Measurements from ENCODE around the gene GADD45A. TPM values are rescaled to one million over a fixed set of nuclear protein-coding genes. Genes with fewer than 3 reads are reported as not detected.

Gene GADD45A
- total and polyA plus RNA-seq, 7 donors: 16.9 to 60.8 (median 23.6) TPM

DNA sequence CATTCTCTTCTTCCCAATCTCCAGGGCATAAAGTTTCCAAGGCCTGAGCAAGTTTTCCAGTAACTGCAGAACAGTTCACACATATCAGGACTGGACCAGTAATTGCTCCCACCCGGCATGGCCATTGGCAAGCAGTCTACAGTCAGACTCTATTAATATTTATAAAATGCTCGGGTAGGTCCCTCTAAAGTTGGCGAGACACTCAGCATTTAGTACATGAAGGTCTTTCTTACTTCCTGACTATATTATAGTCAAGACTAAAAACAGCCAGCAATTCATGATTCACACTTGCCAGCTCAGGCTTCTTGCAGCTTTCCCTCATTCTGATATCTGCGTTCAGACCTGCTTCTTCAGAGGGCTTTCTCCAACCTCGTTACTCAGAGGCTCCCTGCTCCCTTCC is 25.4 kb downstream of the GADD45A start:
- intact Hi-C loops (cut with DNase I): no loop called here
- H3K36me3 ChIP-seq: peaks cover 0 to 4% (median 0%) of the 10 kb centered on the region in 4 donors
- no peaks in the 10 kb centered on the region for H3K27me3 ChIP-seq
- peaks cover 0 to 44% (median 33%) of the 10 kb centered on the region in 4 donors for H3K4me1 ChIP-seq
- TF ChIP-seq POLR2AphosphoS5 (IDR thresholded peaks at IDR 0.05): no peak
- H3K9me3 ChIP-seq: no peaks in the 10 kb centered on the region
- H3K27ac ChIP-seq: no peak overlapping the region
- DNase-seq: no peak
- no peak overlapping the region for H3K4me3 ChIP-seq
- WGBS, 2 donors: 47 to 70% methylated on average over 5 of the region's 5 CpGs

- intact Hi-C loops (cut with DNase I): no loop called here
- WGBS, 2 donors: 14 to 56% methylated on average over 7 of the region's 7 CpGs
- H3K27ac ChIP-seq: no peak overlapping the region
These were observed 26.3 kb downstream of the GADD45A start for GRCh38 chr1:67711158-67711854.

DNA sequence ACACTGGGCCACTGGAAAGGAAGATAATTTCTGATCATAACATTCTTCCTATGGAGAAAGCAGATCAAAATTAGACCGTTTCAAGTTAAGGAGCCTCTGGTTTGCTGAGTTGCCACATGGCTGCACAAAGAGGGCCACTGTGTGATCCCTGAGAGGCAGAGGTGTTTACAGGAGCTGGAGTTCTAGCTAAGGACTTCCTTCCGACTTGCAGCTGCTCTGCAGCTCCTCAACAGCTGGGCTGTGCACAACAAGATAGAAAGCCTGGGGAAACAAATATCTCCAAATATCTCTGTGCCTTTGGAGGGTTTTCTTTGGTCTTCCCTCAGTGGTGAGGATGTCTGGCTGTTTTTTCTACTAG is 26.8 kb downstream of the GADD45A start:
- no peak for DNase-seq
- 6 to 17% methylated on average over 2 of the region's 2 CpGs for WGBS, 2 donors
- Histone ChIP-seq H3K4me3 (no peak overlapping the region), H3K36me3 (no peaks in the 10 kb centered on the region), H3K9me3 (no peaks in the 10 kb centered on the region), H3K4me1 (peaks cover 0 to 38% (median 29%) of the 10 kb centered on the region in 4 donors), H3K27ac (no peak overlapping the region), H3K27me3 (no peaks in the 10 kb centered on the region)
- TF ChIP-seq, protein P1, sequence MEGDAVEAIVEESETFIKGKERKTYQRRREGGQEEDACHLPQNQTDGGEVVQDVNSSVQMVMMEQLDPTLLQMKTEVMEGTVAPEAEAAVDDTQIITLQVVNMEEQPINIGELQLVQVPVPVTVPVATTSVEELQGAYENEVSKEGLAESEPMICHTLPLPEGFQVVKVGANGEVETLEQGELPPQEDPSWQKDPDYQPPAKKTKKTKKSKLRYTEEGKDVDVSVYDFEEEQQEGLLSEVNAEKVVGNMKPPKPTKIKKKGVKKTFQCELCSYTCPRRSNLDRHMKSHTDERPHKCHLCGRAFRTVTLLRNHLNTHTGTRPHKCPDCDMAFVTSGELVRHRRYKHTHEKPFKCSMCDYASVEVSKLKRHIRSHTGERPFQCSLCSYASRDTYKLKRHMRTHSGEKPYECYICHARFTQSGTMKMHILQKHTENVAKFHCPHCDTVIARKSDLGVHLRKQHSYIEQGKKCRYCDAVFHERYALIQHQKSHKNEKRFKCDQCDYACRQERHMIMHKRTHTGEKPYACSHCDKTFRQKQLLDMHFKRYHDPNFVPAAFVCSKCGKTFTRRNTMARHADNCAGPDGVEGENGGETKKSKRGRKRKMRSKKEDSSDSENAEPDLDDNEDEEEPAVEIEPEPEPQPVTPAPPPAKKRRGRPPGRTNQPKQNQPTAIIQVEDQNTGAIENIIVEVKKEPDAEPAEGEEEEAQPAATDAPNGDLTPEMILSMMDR (IDR thresholded peaks at IDR 0.05): no peak
- no peak for TF ChIP-seq POLR2AphosphoS5 (IDR thresholded peaks at IDR 0.05)
- TF ChIP-seq POLR2A (IDR thresholded peaks at IDR 0.05): no peak
- TF ChIP-seq EP300 (IDR thresholded peaks at IDR 0.05): no peak
- intact Hi-C loops (cut with DNase I): no loop called here

More at GRCh38 chr1:67711158-67711854, 26.3 kb downstream of the GADD45A start:
- TF ChIP-seq POLR2A (IDR thresholded peaks at IDR 0.05) (no peak), EP300 (IDR thresholded peaks at IDR 0.05) (no peak), POLR2AphosphoS5 (IDR thresholded peaks at IDR 0.05) (no peak)
- peaks cover 0 to 39% (median 29%) of the 10 kb centered on the region in 4 donors for H3K4me1 ChIP-seq
- no peak overlapping the region for H3K4me3 ChIP-seq
- H3K36me3 ChIP-seq: no peaks in the 10 kb centered on the region
- H3K9me3 ChIP-seq: no peaks in the 10 kb centered on the region
- no peak for DNase-seq
- no peaks in the 10 kb centered on the region for H3K27me3 ChIP-seq

DNA sequence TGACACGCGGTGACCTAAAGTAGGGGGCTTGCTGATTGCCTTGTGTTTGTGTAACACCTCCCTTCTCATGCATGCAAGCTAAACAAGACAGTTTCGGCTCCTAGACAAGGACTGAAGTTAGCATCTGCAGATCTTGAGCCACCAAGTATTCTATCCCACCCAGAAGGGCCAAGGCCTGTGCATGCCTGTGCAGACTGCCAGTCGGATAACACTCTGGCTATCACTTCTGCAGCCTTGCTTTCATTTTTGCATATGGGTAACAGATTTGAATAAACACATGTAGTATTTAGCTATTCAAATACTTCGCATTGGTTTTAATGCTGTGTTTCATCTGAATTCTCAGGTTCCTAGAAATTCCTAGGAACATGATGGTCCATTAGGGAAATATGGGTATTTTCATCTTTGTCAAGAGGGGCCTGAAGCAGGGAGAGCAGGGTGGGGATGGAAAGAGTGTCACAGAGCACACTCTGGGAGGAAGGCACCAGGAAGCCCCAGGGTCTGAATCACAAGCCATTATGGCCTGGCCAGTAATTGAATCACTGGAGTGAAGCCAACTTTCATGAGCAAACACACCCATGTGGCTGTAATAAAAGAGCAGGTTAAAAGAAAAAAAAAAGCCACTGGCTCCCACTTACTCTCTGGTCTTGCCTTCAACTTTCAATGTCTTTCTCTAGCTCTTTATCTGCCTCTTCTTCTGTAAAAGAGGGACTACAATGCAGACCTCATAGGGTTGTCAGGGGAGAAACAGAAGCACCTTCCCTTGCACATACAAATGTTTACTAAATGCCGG is 28.3 kb downstream of the GADD45A start:
- peak overlapping the region in 1 of 4 donors; percentile 31 for H3K27ac ChIP-seq
- intact Hi-C loops (cut with DNase I): no loop called here
- 36 to 73% methylated on average over 6 of the region's 6 CpGs for WGBS, 2 donors
- H3K9me3 ChIP-seq: no peaks in the 10 kb centered on the region
- peaks cover 0 to 35% (median 25%) of the 10 kb centered on the region in 4 donors for H3K4me1 ChIP-seq
- TF ChIP-seq POLR2A (IDR thresholded peaks at IDR 0.05): no peak
- TF ChIP-seq, protein P1 (IDR thresholded peaks at IDR 0.05): no peak
- TF ChIP-seq POLR2AphosphoS5 (IDR thresholded peaks at IDR 0.05): no peak
- TF ChIP-seq EP300 (IDR thresholded peaks at IDR 0.05): no peak
- no peak for DNase-seq
- no peak overlapping the region for H3K4me3 ChIP-seq
- H3K27me3 ChIP-seq: no peaks in the 10 kb centered on the region
- no peaks in the 10 kb centered on the region for H3K36me3 ChIP-seq

- H3K4me3 ChIP-seq: no peak overlapping the region
- H3K27me3 ChIP-seq: no peaks in the 10 kb centered on the region
- H3K36me3 ChIP-seq: no peaks in the 10 kb centered on the region
- WGBS, 2 donors: 91 to 94% methylated on average over 2 of the region's 2 CpGs
- intact Hi-C loops (cut with DNase I): no loop called here
- H3K4me1 ChIP-seq: peaks cover 0 to 29% (median 22%) of the 10 kb centered on the region in 4 donors
- no peak overlapping the region for H3K27ac ChIP-seq
- no peaks in the 10 kb centered on the region for H3K9me3 ChIP-seq
- no peak for DNase-seq
- TF ChIP-seq POLR2AphosphoS5 (IDR thresholded peaks at IDR 0.05) (no peak), POLR2A (IDR thresholded peaks at IDR 0.05) (no peak), EP300 (IDR thresholded peaks at IDR 0.05) (no peak)
- TF ChIP-seq, protein P1 (IDR thresholded peaks at IDR 0.05): no peak
These were observed 30.8 kb downstream of the GADD45A start for GRCh38 chr1:67715819-67716218.

All from sigmoid colon (tissue), 7 donors.